GM12891 (cell line): Measurements from ENCODE around the gene FZR1.

Experiments
- POLR2A ChIP-seq: IDR thresholded peaks from 2 replicates; pipeline ENCODE4 v1.6.1; 2011; ENCODE audit warnings: low read depth, low read length, control low read depth
- POLR2AphosphoS5 ChIP-seq: IDR thresholded peaks from 2 replicates; pipeline ENCODE4 v1.6.1; 2011; ENCODE audit warnings: low read depth, low read length, control low read depth
- TAF1 ChIP-seq: IDR thresholded peaks from 2 replicates; pipeline ENCODE4 v1.6.1; 2011; ENCODE audit warnings: low read depth, low read length, control low read depth

GRCh38 chr19:3507371-3508120 is 1.4 kb downstream of the FZR1 start:
- TF ChIP-seq POLR2A (no peak), POLR2AphosphoS5 (no peak), TAF1 (no peak)
